ENCODE measurements around the gene RASSF9. TPM values are rescaled to one million over a fixed set of nuclear protein-coding genes. Genes with fewer than 3 reads are reported as not detected.

The RASSF9 gene
- 5.9 TPM for total RNA-seq

DNA sequence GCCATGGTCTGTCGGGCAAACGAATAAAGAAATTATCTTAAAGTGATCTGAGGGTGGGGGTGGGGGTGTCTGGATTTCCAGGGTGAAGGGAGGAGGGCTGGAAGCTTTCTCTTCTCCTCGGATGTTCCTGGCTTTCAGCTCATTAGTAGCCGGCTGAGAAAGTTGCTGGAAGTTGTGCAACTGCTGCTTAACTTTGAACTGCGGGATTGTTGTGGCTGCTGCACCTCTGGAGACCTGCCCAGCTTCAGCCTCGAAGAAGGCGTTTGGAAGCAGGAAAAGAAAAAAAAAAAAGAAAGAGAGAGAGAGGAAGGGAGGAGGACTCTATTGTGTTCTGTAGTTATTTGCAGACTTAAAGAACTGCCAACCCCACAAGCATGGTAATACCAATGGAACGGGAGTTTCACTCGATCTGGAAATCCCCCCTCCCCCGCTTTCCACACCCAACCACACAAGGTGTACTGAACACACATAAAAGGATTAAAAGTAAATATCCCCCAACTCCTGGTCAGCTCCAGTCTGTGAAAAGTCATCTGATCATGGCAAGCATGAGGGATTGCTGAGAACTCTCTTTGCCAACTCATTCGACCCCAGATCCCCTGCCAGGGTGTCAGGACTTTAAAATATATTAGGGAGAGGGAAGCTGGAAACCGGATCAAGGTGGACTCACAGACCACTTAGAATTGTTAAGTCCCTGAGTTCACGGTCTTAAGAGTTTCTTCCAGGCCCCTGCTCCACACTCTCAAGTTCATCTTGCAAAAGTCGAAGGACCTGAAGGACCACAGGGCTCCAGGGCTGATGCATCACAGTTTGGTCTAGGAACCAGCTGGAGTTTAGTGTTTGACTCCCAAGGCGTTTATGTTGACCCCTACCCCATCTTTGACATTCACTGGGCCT lies at the start of gene RASSF9:
RASSF9 (minus strand) TSS at position 213 of the 894 bp plus-strand sequence; CDS start at position 5, 208 bp downstream.

GRCh38 chr12:85874031-85874461 lies 37.8 kb upstream of the RASSF9 start, which contains the start of gene NTS:
Gene NTS (plus strand): TSS chr12:85874295. CDS start chr12:85874404, 109 bp downstream.

Other genes with a start within 250 kb of the RASSF9 start
- gene NTS, start 37.9 kb upstream of the RASSF9 start, total RNA-seq = 1.8 TPM

Measured in camera-type eye (tissue), 1 donor.